Neural cell (in vitro differentiated cells): ENCODE data around the gene HAND1.

Experiments
- CTCF ChIP-seq: fragments of 450-650 bp; IDR thresholded peaks from 2 replicates; pipeline ENCODE4 v1.5.1; 2014; ENCODE audit warnings: antibody characterized with exemption, mild to moderate bottlenecking, moderate library complexity; ENCODE audit not compliant: poor library complexity, severe bottlenecking
- EZH2 ChIP-seq: fragments of 200-600, 300-800 bp; shearing (Covaris generic), sonication (generic); IDR thresholded peaks from 2 replicates; pipeline ENCODE4 v1.6.1; 2014; ENCODE audit warnings: antibody characterized with exemption, low read length, borderline replicate concordance, mild to moderate bottlenecking; ENCODE audit not compliant: insufficient read depth, poor library complexity, severe bottlenecking
- POLR2AphosphoS5 ChIP-seq: IDR thresholded peaks from 2 replicates; pipeline ENCODE4 v1.6.1; 2012
- REST ChIP-seq: IDR thresholded peaks from 2 replicates; pipeline ENCODE4 v1.6.1; 2012; ENCODE audit warnings: borderline replicate concordance
- TAF1 ChIP-seq: IDR thresholded peaks from 2 replicates; pipeline ENCODE4 v1.6.1; 2012; ENCODE audit warnings: low read depth

GRCh38 chr5:154484393-154485095 is 6.5 kb upstream of the HAND1 start:
- TF ChIP-seq TAF1 (no peak), POLR2AphosphoS5 (no peak), EZH2 (no peak), CTCF (no peak), REST (no peak)
